Sigmoid colon (tissue), 7 donors: ENCODE data around the gene TIA1. TPM values are rescaled to one million over a fixed set of nuclear protein-coding genes. Genes with fewer than 3 reads are reported as not detected.

ENCODE experiments used
- DNase-seq: peaks from one replicate; pipeline ENCODE4 v3.0.0-alpha.2; 2019
- H3K27ac ChIP-seq, 4 donors: fragments of 200-600 bp; sonication (generic); one replicate each; pipeline ENCODE4 v1.5.1; 2016 to 2019; ENCODE audit warnings: mild to moderate bottlenecking in 1 of 4
- H3K27me3 ChIP-seq, 3 donors: fragments of 200-600 bp; sonication (generic); one replicate each; pipeline ENCODE4 v1.5.1; 2019; ENCODE audit warnings: mild to moderate bottlenecking in 1 of 3
- H3K36me3 ChIP-seq, 4 donors: fragments of 200-600 bp; sonication (generic); one replicate each; pipeline ENCODE4 v1.5.1; 2016 to 2019
- H3K4me1 ChIP-seq, 4 donors: fragments of 200-600 bp; sonication (generic); one replicate each; pipeline ENCODE4 v1.5.1; 2017 to 2019
- H3K4me3 ChIP-seq, 4 donors: fragments of 200-600 bp; sonication (generic); one replicate each; pipeline ENCODE4 v1.5.1; 2017 to 2019; ENCODE audit warnings: mild to moderate bottlenecking in 2 of 4, moderate library complexity in 1 of 4
- H3K9me3 ChIP-seq, 4 donors: fragments of 200-600 bp in 3 of 4; sonication (generic) in 3 of 4; one replicate each; pipeline versions ENCODE4 v1.5.1 to v1.6.1; 2013 to 2019
- CTCF ChIP-seq, 4 experiments: fragments of 450-650 bp in 3 of 4; fragments of 200-600 bp in 1 of 4; IDR thresholded peaks; one replicate each; pipeline ENCODE4 v1.5.1; 2016 to 2019; ENCODE audit warnings: antibody characterized with exemption in 4 of 4, mild to moderate bottlenecking in 3 of 4, moderate library complexity in 2 of 4
- EP300 ChIP-seq, 4 donors: sonication (generic); formaldehyde crosslinking; IDR thresholded peaks; one replicate each; pipeline ENCODE4 v1.6.1; 2017; ENCODE audit warnings: antibody characterized with exemption in 4 of 4
- POLR2A ChIP-seq, 2 donors: fragments of 450-650 bp; IDR thresholded peaks; one replicate each; pipeline ENCODE4 v1.6.1; 2016; ENCODE audit warnings: antibody characterized with exemption in 2 of 2, mild to moderate bottlenecking in 2 of 2, moderate library complexity in 2 of 2
- POLR2AphosphoS5 ChIP-seq, 4 donors: sonication (generic); formaldehyde crosslinking; IDR thresholded peaks; one replicate each; pipeline ENCODE4 v1.6.1; 2017; ENCODE audit warnings: antibody characterized with exemption in 4 of 4
- whole genome bisulfite sequencing, 2 donors: extraction: QIAGEN DNeasy Blood & Tissue Kit; methylation state at CpG; one replicate each; pipeline ENCODE4 v1.1.7; 2013; 5-methylcytosine and 5-hydroxymethylcytosine counted together
- intact Hi-C: fragments of 100-400 bp; cut with DNase I; formaldehyde crosslinking; loops from one replicate; pipeline ENCODE4 v1.15.1; 2023
- polyA plus RNA-seq, 3 donors: library from polyadenylated mRNA; stranded (reverse); fragments of 200-250 nt; gene quantifications; one replicate each; pipeline ENCODE4 v1.2.3, GENCODE V29; 2013
- total RNA-seq, 4 donors: library from RNA; depleted of rRNA; stranded (reverse); fragments of >200 nt; gene quantifications; one replicate each; pipeline ENCODE4 v1.1.0, GENCODE V29; 2016
- donor health status: healthy with polysubstance abuse.
- donor health status: Bipolar disorder and iron deficiency.
- donor health status: healthy.

Gene TIA1
- total and polyA plus RNA-seq, 7 donors, result 9.7 to 132 (median 94.8) TPM

GRCh38 chr2:70214953-70215549 lies 33.4 kb downstream of the TIA1 start:
- Histone ChIP-seq H3K27ac (no peak overlapping the region), H3K36me3 (peaks cover 6 to 93% (median 35%) of the 10 kb centered on the region in 4 donors), H3K9me3 (no peaks in the 10 kb centered on the region), H3K4me3 (no peak overlapping the region), H3K4me1 (no peaks in the 10 kb centered on the region), H3K27me3 (no peaks in the 10 kb centered on the region)
- intact Hi-C loops, result no loop called here
- no peak for DNase-seq
- WGBS, 2 donors, result 93 to 95% methylated on average over 3 of the region's 3 CpGs
- TF ChIP-seq POLR2A (IDR thresholded peaks at IDR 0.05) (no peak), EP300 (IDR thresholded peaks at IDR 0.05) (no peak), POLR2AphosphoS5 (IDR thresholded peaks at IDR 0.05) (no peak), CTCF (IDR thresholded peaks at IDR 0.05) (no peak)

GRCh38 chr2:70214365-70214764 lies 34.1 kb downstream of the TIA1 start:
- Histone ChIP-seq H3K4me3 (no peak overlapping the region), H3K27ac (no peak overlapping the region), H3K4me1 (no peaks in the 10 kb centered on the region), H3K9me3 (no peaks in the 10 kb centered on the region), H3K36me3 (peaks cover 0 to 92% (median 29%) of the 10 kb centered on the region in 4 donors), H3K27me3 (no peaks in the 10 kb centered on the region)
- TF ChIP-seq EP300 (IDR thresholded peaks at IDR 0.05), result no peak
- TF ChIP-seq CTCF (IDR thresholded peaks at IDR 0.05), result no peak
- no peak for TF ChIP-seq POLR2A (IDR thresholded peaks at IDR 0.05)
- TF ChIP-seq POLR2AphosphoS5 (IDR thresholded peaks at IDR 0.05), result no peak
- no peak for DNase-seq
- WGBS, 2 donors, result 96 to 100% methylated on average over 1 of the region's 1 CpG
- intact Hi-C loops, result no loop called here

GRCh38 chr2:70212298-70212932 lies 36.0 kb downstream of the TIA1 start:
- TF ChIP-seq EP300 (IDR thresholded peaks at IDR 0.05), result no peak
- no peak for TF ChIP-seq CTCF (IDR thresholded peaks at IDR 0.05)
- no peak for TF ChIP-seq POLR2A (IDR thresholded peaks at IDR 0.05)
- TF ChIP-seq POLR2AphosphoS5 (IDR thresholded peaks at IDR 0.05), result no peak
- DNase-seq, result no peak
- WGBS, 2 donors, result 91 to 97% methylated on average over 3 of the region's 3 CpGs
- no peaks in the 10 kb centered on the region for H3K4me1 ChIP-seq
- no peak overlapping the region for H3K4me3 ChIP-seq
- H3K36me3 ChIP-seq, result peaks cover 0 to 73% (median 23%) of the 10 kb centered on the region in 4 donors
- no peak overlapping the region for H3K27ac ChIP-seq
- intact Hi-C loops, result no loop called here
- no peaks in the 10 kb centered on the region for H3K9me3 ChIP-seq
- H3K27me3 ChIP-seq, result no peaks in the 10 kb centered on the region

GRCh38 chr2:70211595-70211994 lies 36.8 kb downstream of the TIA1 start:
- TF ChIP-seq POLR2AphosphoS5 (IDR thresholded peaks at IDR 0.05), result no peak
- TF ChIP-seq CTCF (IDR thresholded peaks at IDR 0.05), result no peak
- no peak for TF ChIP-seq POLR2A (IDR thresholded peaks at IDR 0.05)
- TF ChIP-seq EP300 (IDR thresholded peaks at IDR 0.05), result no peak
- H3K36me3 ChIP-seq, result peaks cover 0 to 65% (median 20%) of the 10 kb centered on the region in 4 donors
- WGBS, 2 donors, result 80 to 88% methylated on average over 2 of the region's 2 CpGs

More at GRCh38 chr2:70211595-70211994, 36.8 kb downstream of the TIA1 start:
- no peak for DNase-seq
- Histone ChIP-seq H3K9me3 (no peaks in the 10 kb centered on the region), H3K27ac (no peak overlapping the region), H3K4me3 (no peak overlapping the region), H3K27me3 (no peaks in the 10 kb centered on the region), H3K4me1 (no peaks in the 10 kb centered on the region)
- intact Hi-C loops, result no loop called here
